ENCODE measurements around the gene HNRNPA2B1.
"Not testable (repeated sequence)": the region's sequence is repeated elsewhere in the genome, so short reads cannot be mapped to it uniquely, and the experiment has no call there.

The HNRNPA2B1 gene

DNA sequence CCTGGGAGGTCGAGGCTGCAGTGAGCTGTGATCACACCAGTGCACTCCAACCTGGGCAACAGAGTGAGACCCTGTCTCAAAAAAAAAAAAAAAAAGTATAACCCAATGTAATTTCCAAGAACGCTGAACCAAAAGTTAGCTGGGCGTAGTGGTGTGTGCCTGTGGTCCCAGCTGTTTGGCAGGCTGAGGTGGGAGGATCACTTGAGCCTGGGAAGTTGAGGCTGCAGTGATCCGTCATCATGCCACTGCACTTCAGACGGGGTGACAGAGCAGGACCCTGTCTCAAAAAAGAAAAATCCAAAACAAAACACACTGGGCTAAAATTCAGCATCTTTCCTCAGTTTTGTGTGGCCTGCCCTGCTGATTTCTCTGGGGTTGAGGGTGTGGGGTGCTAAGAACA, 21.1 kb downstream of the HNRNPA2B1 start:
- DNase-seq (ENCODE audit: low read depth in 2 of 2): no peak
- TF ChIP-seq, protein P1, sequence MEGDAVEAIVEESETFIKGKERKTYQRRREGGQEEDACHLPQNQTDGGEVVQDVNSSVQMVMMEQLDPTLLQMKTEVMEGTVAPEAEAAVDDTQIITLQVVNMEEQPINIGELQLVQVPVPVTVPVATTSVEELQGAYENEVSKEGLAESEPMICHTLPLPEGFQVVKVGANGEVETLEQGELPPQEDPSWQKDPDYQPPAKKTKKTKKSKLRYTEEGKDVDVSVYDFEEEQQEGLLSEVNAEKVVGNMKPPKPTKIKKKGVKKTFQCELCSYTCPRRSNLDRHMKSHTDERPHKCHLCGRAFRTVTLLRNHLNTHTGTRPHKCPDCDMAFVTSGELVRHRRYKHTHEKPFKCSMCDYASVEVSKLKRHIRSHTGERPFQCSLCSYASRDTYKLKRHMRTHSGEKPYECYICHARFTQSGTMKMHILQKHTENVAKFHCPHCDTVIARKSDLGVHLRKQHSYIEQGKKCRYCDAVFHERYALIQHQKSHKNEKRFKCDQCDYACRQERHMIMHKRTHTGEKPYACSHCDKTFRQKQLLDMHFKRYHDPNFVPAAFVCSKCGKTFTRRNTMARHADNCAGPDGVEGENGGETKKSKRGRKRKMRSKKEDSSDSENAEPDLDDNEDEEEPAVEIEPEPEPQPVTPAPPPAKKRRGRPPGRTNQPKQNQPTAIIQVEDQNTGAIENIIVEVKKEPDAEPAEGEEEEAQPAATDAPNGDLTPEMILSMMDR (IDR thresholded peaks at IDR 0.05; ENCODE audit: low read depth, low read length): no peak
- H3K4me3 ChIP-seq (replicated peaks in 1 of 2; ENCODE audit: low read depth in 2 of 2, low read length in 2 of 2): no peak overlapping the region

DNA sequence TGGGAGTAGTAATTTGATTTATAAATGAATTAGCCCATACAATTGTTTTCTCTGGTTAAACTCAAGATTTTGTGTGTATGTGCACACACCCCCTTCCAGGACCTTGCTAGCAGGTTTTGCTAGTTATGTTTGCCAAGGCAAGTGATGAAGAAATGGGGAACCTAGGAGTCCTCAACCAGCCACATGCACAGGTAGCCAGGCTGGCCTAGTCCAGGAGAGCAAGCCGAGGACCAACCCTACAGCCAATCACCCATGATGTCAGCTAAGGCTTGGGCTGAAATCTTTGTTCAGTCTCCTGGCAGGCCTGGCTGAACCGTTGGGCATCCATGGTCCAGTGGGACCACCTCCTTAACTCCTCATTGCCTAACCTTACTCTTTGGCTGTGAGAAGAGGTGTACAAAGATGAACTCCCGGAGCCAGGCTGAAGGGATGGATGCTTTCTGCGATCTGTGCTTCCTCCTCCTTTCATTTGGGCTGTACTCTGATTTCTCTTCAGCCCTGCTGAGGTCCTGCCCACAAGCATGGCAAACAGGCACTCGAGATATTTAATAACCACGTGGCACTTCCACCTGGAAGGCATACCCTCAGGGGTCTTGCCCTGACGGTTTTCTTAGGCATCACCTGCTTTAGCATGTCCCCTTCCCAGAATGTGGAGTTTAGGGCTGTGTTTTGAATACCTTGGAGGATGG, 22.1 kb downstream of the HNRNPA2B1 start:
- no peak for DNase-seq (ENCODE audit: low read depth in 2 of 2)
- TF ChIP-seq, protein P1 (IDR thresholded peaks at IDR 0.05; ENCODE audit: low read depth, low read length): no peak
- no peak overlapping the region for H3K4me3 ChIP-seq (replicated peaks in 1 of 2; ENCODE audit: low read depth in 2 of 2, low read length in 2 of 2)

DNA sequence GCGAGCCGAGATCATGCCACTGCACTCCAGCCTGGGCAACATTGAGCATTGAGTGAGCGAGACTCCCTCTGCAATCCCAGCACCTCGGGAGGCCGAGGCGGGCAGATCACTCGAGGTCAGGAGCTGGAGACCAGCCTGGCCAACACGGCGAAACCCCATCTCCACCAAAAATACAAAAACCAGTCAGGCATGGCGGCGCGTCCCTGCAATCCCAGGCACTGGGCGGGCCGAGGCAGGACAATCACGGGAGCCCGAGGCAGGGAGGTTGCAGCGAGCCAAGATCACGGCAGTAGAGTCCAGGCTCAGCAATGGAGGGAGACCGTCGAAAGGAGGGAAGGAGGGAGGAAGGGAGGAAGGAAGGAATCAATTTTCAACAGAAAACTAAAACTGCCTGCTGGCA, 23.3 kb downstream of the HNRNPA2B1 start:
- not testable (repeated sequence) for DNase-seq (ENCODE audit: low read depth in 2 of 2)

DNA sequence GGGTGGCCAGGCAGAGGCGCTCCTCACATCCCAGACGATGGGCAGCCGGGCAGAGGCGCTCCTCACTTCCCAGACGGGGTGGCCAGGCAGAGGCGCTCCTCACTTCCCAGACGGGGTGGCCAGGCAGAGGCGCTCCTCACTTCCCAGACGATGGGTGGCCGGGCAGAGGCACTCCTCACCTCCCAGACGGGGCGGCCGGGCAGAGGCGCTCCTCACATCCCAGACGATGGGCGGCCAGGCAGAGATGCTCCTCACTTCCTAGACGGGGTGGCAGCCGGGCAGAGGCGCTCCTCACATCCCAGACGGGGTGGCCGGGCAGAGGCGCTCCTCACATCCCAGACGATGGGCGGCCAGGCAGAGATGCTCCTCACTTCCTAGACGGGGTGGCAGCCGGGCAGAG, 23.9 kb downstream of the HNRNPA2B1 start:
- not testable (repeated sequence) for H3K4me3 ChIP-seq (replicated peaks in 1 of 2; ENCODE audit: low read depth in 2 of 2, low read length in 2 of 2); DNase-seq (ENCODE audit: low read depth in 2 of 2)

More for the DNA sequence above, 23.3 kb downstream of the HNRNPA2B1 start:
- not testable (repeated sequence) for H3K4me3 ChIP-seq (replicated peaks in 1 of 2; ENCODE audit: low read depth in 2 of 2, low read length in 2 of 2)

DNA sequence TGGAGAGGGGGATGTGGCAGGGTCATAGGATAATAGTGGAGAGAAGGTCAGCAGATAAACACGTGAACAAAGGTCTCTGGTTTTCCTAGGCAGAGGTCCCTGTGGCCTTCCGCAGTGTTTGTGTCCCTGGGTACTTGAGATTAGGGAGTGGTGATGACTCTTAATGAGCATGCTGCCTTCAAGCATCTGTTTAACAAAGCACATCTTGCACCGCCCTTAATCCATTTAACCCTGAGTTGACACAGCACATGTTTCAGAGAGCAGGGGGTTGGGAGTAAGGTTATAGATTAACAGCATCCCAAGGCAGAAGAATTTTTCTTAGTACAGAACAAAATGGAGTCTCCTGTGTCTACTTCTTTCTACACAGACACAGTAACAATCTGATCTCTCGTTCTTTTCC, 24.6 kb downstream of the HNRNPA2B1 start:
- H3K4me3 ChIP-seq (replicated peaks in 1 of 2; ENCODE audit: low read depth in 2 of 2, low read length in 2 of 2); DNase-seq (ENCODE audit: low read depth in 2 of 2): not testable (repeated sequence)

DNA sequence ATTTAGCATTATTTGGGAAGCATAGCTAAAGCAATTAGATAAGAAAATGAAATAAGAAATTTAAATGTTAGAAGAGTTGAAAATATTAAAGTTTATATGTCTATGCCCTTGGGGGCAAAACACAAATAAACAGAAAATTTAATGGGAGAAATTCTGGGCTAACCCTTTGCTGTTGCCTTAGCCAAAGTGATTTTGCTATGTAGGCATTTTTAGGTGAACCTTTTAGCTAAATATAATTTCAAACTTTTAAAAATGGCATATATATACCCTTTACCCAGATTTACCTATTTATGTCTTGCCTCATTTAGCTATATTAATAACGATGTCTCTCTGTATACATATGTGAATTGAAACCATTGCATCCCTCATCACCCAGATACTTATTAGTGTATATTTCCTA, 28.5 kb downstream of the HNRNPA2B1 start:
- TF ChIP-seq, protein P1 (IDR thresholded peaks at IDR 0.05; ENCODE audit: low read depth, low read length): no peak
- no peak overlapping the region for H3K4me3 ChIP-seq (replicated peaks in 1 of 2; ENCODE audit: low read depth in 2 of 2, low read length in 2 of 2)
- DNase-seq (ENCODE audit: low read depth in 2 of 2): no peak

DNA sequence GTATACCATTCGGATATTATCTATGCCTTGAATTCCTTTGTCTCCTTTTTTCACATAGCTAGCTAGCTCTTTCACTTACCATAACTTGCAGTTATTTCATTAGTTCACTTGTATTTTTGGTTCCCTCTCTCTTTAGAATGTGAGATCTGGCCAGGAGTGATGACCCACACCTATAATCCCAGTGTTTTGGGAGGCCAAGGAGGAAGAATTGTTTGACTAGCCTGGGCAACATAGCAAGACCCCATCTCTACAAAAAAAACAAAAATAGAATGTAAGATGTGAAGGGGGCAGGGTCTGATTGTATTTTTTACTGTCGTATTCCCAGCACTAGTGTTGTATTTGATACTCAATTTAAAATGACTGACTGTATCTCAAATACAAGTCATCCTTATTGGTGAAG, 28.9 kb downstream of the HNRNPA2B1 start:
- DNase-seq (ENCODE audit: low read depth in 2 of 2): no peak

DNA sequence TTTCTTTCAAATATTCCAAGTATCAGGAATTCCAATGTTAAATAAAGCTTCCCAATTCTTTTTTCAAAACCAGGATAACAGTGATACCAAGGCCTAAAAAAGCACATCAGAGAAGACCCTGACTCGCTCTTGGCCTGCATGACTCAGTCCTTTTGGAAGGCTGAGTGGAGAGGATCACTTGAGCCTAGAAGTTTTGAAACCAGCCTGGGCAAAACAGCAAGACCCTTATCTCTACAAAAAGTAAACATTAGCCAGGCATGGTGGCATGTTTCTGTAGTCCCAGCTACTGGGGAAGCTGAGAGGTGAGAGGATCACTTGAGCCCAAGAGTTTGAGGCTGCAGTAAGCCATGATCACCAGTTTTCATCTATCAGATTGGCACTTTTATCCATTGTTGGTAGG, 29.9 kb downstream of the HNRNPA2B1 start:
- DNase-seq (ENCODE audit: low read depth in 2 of 2): no peak
- H3K4me3 ChIP-seq (replicated peaks in 1 of 2; ENCODE audit: low read depth in 2 of 2, low read length in 2 of 2): no peak overlapping the region
- TF ChIP-seq, protein P1 (IDR thresholded peaks at IDR 0.05; ENCODE audit: low read depth, low read length): no peak

More for the DNA sequence above, 28.9 kb downstream of the HNRNPA2B1 start:
- no peak overlapping the region for H3K4me3 ChIP-seq (replicated peaks in 1 of 2; ENCODE audit: low read depth in 2 of 2, low read length in 2 of 2)
- TF ChIP-seq, protein P1 (IDR thresholded peaks at IDR 0.05; ENCODE audit: low read depth, low read length): no peak

Data from cardiac fibroblast (primary cell).